ENCODE data around the gene STRIP1. TPM values are rescaled to one million over a fixed set of nuclear protein-coding genes. Genes with fewer than 3 reads are reported as not detected.

Gene STRIP1
- total and polyA plus RNA-seq, 12 donors: 22.3 to 47.9 (median 30.2) TPM

- no peak overlapping the region for H3K27ac ChIP-seq
- peaks cover 0 to 10% of the 10 kb centered on the region in 2 donors for H3K4me1 ChIP-seq (replicated peaks in 1 of 2)
- DNase-seq: no peak
- intact Hi-C loops (cut with DNase I): no loop called here
- H3K4me3 ChIP-seq: no peak overlapping the region
- H3K27me3 ChIP-seq: no peaks in the 10 kb centered on the region
- H3K36me3 ChIP-seq (replicated peaks in 1 of 2): no peaks in the 10 kb centered on the region
- TF ChIP-seq POLR2A (IDR thresholded peaks at IDR 0.05): no peak
- TF ChIP-seq CTCF (IDR thresholded peaks at IDR 0.05): no peak
- WGBS, 4 donors: 91 to 94% (median 93%) methylated on average over 5 of the region's 5 CpGs
- no peaks in the 10 kb centered on the region for H3K9me3 ChIP-seq (replicated peaks in 1 of 3)
Observed at GRCh38 chr1:110081061-110081460, 46.6 kb downstream of the STRIP1 start.

GRCh38 chr1:110082477-110082876, 48.1 kb downstream of the STRIP1 start:
- no peak overlapping the region for H3K27ac ChIP-seq
- WGBS, 4 donors: 90 to 92% (median 92%) methylated on average over 5 of the region's 5 CpGs
- intact Hi-C loops (cut with DNase I): no loop called here
- no peak overlapping the region for H3K4me3 ChIP-seq
- no peaks in the 10 kb centered on the region for H3K36me3 ChIP-seq (replicated peaks in 1 of 2)
- TF ChIP-seq CTCF (IDR thresholded peaks at IDR 0.05) (no peak), POLR2A (IDR thresholded peaks at IDR 0.05) (no peak)
- H3K4me1 ChIP-seq (replicated peaks in 1 of 2): peaks cover 0 to 10% of the 10 kb centered on the region in 2 donors
- no peak for DNase-seq
- H3K27me3 ChIP-seq: no peaks in the 10 kb centered on the region
- H3K9me3 ChIP-seq (replicated peaks in 1 of 3): no peaks in the 10 kb centered on the region

- H3K27me3 ChIP-seq: no peaks in the 10 kb centered on the region
- peak overlapping the region in 1 of 5 donors; percentile 86 for H3K27ac ChIP-seq
- 62 to 71% (median 64%) methylated on average over 15 of the region's 15 CpGs for WGBS, 4 donors
- peak overlapping the region in 1 of 4 donors; percentile 47 for H3K4me3 ChIP-seq
- H3K9me3 ChIP-seq (replicated peaks in 1 of 3): no peaks in the 10 kb centered on the region
- intact Hi-C loops (cut with DNase I): no loop called here
- no peaks in the 10 kb centered on the region for H3K36me3 ChIP-seq (replicated peaks in 1 of 2)
- no peak for TF ChIP-seq POLR2A (IDR thresholded peaks at IDR 0.05)
- TF ChIP-seq CTCF (IDR thresholded peaks at IDR 0.05): no peak
- H3K4me1 ChIP-seq (replicated peaks in 1 of 2): peaks cover 0 to 10% of the 10 kb centered on the region in 2 donors
- DNase-seq: no peak
Observed at GRCh38 chr1:110083061-110083865, 48.8 kb downstream of the STRIP1 start.

- intact Hi-C loops (cut with DNase I): no loop called here
- H3K27ac ChIP-seq: peak overlapping the region in 2 of 5 donors; percentile 83 to 86
- DNase-seq: no peak
Observed at GRCh38 chr1:110083866-110084226, 49.4 kb downstream of the STRIP1 start.

More at GRCh38 chr1:110083866-110084226, 49.4 kb downstream of the STRIP1 start:
- 18 to 51% (median 39%) methylated on average over 23 to 37 of the region's 37 CpGs for WGBS, 4 donors
- H3K27me3 ChIP-seq: no peaks in the 10 kb centered on the region
- H3K4me3 ChIP-seq: peak overlapping the region in 2 of 4 donors; percentile 47 to 56
- H3K36me3 ChIP-seq (replicated peaks in 1 of 2): no peaks in the 10 kb centered on the region
- TF ChIP-seq POLR2A (IDR thresholded peaks at IDR 0.05) (no peak), CTCF (IDR thresholded peaks at IDR 0.05) (no peak)
- no peaks in the 10 kb centered on the region for H3K9me3 ChIP-seq (replicated peaks in 1 of 3)
- H3K4me1 ChIP-seq (replicated peaks in 1 of 2): peaks cover 0 to 10% of the 10 kb centered on the region in 2 donors
